Epidermal melanocyte (primary cell): ENCODE results near the gene DNAJC19.

Experiments
- DNase-seq: peaks from one replicate; pipeline ENCODE4 v3.0.0; 2011; ENCODE audit warnings: low spot score; ENCODE audit not compliant: insufficient read length

The DNAJC19 gene

GRCh38 chr3:180961552-180961951 lies 28.0 kb downstream of the DNAJC19 start:
- no peak for DNase-seq

GRCh38 chr3:180961087-180961486 lies 28.4 kb downstream of the DNAJC19 start:
- no peak for DNase-seq

- DNase-seq, result no peak
Observed at GRCh38 chr3:180959691-180960090, 29.8 kb downstream of the DNAJC19 start.

- no peak for DNase-seq
Observed at GRCh38 chr3:180947761-180948390, 41.7 kb downstream of the DNAJC19 start.

GRCh38 chr3:180940826-180941225 lies 48.7 kb downstream of the DNAJC19 start:
- no peak for DNase-seq

- no peak for DNase-seq
Observed at GRCh38 chr3:180934638-180935037, 54.9 kb downstream of the DNAJC19 start.
